Stimulated activated CD8-positive, alpha-beta memory T cell treated with anti-CD3 and anti-CD28 coated beads, Interleukin-2, amount 100 ng/mL, for 48 hours (primary cell): Measurements from ENCODE around the gene NSF.

ENCODE experiments used
- DNase-seq, 2 donors: peaks; one replicate each; pipeline ENCODE4 v3.0.0-alpha.2; 2020; ENCODE audit warnings: low read depth in 2 of 2

Gene NSF

DNA sequence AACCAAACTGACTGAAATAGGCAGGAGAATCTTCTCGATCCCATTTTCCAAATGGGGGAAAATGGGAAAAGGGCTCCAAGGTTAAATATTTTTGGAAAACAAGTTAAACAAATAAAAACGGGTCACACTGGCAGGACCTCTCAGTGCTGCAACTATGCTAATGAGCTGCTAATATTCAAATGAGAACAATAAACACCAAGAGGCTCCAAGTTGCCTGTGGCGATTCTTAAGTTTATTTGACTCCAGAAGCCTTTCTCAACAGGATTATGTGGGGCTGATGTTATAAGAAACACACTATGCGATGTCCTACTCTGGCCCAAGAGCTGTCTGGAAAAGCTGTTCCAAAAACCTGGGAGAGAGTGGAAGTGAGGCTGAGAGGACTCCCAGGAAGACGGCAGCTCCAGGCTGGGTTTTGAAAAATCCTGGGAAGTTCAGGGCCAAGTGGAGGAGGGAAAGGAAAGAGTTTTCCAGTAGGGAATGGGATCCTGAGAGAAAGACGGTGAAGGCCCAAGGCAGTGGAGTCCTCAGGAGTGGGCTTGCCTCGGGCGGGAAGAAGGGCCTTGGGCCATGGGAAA is 206.6 kb downstream of the NSF start:
- DNase-seq = no peak

DNA sequence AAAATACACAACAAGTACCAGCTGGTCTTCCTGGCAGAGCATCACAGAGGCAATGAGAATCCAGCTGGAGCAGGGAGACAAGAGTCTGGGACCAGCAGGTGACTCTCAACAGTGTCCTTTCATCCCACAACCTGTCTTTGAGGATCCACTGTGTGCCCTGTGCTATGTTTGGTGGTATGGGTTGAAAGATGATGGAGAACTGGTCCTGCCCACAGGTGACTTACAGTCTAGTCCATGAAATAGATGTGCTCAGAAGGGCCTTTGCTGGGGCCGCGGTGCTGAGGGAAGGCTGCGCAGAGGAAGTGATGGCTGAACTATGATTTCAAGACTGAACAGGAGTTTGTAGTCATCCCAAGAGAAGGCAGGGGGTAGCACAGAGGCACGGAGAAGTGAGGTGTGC is 210.1 kb downstream of the NSF start:
- no peak for DNase-seq

DNA sequence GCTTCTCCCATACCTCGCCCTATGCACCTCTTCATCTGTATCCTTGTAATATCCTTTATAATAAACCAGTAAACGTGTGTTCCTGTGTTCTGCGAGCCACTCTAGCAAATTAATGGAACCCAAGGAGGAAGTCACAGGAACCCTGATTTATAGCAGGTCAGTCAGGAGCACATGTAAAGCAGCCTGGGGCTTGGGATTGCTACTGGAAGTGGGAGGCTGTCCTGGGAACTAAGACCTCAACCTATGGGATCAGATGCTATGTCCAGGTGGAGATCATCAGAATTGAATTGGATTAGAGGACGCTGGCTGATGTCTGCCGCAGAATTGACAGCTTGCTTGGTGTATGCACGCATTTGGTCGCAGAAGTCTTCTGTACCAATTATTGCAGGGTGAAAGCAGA is 212.3 kb downstream of the NSF start:
- DNase-seq = no peak

DNA sequence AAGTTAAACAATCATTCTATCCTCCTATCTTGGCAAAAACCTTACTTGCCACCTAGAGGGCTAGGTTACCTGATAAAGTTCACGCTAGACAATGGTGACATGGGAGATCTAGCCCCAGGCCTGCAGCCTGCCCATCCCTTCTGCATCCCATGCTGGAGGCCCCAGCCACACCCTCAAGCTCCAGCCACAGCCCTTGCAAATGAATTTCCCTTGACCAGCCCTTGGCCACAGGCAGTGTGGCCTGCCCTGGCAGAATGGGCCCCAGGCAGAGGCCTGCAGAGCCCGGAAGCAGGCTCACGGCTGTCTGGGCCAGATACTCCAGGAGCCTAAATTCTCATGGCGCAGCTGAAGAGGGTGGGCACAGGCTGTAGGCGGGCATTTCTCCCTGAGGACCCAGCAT is 213.1 kb downstream of the NSF start:
- DNase-seq = no peak

DNA sequence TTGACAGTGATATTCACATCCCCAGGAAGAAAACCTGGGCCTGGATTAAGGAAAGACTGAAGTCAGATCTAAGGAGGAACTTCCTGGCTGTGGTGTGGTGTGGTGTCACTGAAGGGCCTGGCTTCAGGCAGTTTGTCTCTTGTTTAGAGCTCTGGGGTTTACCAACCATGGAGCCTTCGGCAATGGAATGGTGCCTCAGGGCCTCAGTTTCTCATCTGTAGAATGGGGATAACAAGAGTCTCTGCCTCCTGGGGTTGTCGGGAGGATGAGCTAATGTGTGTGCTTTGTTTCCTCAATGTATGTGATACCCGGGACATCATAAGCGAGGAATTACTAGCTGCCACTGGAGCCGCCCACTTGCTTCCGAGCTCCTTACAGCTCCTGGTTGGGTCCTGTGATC is 215.3 kb downstream of the NSF start:
- no peak for DNase-seq
